Stimulated activated CD8-positive, alpha-beta memory T cell treated with anti-CD3 and anti-CD28 coated beads, Interleukin-12 subunit alpha, Interleukin-12 subunit beta, amount 100 ng/mL, for 1 hour (primary cell): Measurements from ENCODE around the gene ACOT7.
"Not testable (repeated sequence)": the region's sequence is repeated elsewhere in the genome, so short reads cannot be mapped to it uniquely, and the experiment has no call there.

ENCODE experiments used
- DNase-seq: peaks from one replicate; pipeline ENCODE4 v3.0.0-alpha.2; 2020; ENCODE audit warnings: low read depth

ACOT7 gene

GRCh38 chr1:6396998-6397397 is 3.4 kb upstream of the ACOT7 start:
- DNase-seq = no peak

GRCh38 chr1:6395781-6396244 is 2.2 kb upstream of the ACOT7 start:
- DNase-seq = not testable (repeated sequence)

GRCh38 chr1:6395130-6395529 is 1.6 kb upstream of the ACOT7 start:
- DNase-seq = not testable (repeated sequence)

- no peak for DNase-seq
Observed at GRCh38 chr1:6392809-6393399, 663 bp downstream of the ACOT7 start.

GRCh38 chr1:6391951-6392808 is 1.4 kb downstream of the ACOT7 start:
- no peak for DNase-seq

- DNase-seq = no peak
Observed at GRCh38 chr1:6389971-6390370, 3.6 kb downstream of the ACOT7 start.

- no peak for DNase-seq
Observed at GRCh38 chr1:6386371-6386949, 7.1 kb downstream of the ACOT7 start.

GRCh38 chr1:6385488-6386191 is 7.9 kb downstream of the ACOT7 start:
- DNase-seq = no peak

- DNase-seq = no peak
Observed at GRCh38 chr1:6384962-6385361, 8.6 kb downstream of the ACOT7 start.

- DNase-seq = no peak
Observed at GRCh38 chr1:6384135-6384534, 9.4 kb downstream of the ACOT7 start.

- DNase-seq = no peak
Observed at GRCh38 chr1:6380037-6380436, 13.5 kb downstream of the ACOT7 start.

- no peak for DNase-seq
Observed at GRCh38 chr1:6378096-6378746, 15.3 kb downstream of the ACOT7 start.

- no peak for DNase-seq
Observed at GRCh38 chr1:6373961-6374720, 19.4 kb downstream of the ACOT7 start.

- DNase-seq = not testable (repeated sequence)
Observed at GRCh38 chr1:6372236-6372635, 21.3 kb downstream of the ACOT7 start.

GRCh38 chr1:6370006-6370405 is 23.6 kb downstream of the ACOT7 start:
- no peak for DNase-seq

GRCh38 chr1:6367381-6368012 is 26.1 kb downstream of the ACOT7 start:
- DNase-seq = no peak

GRCh38 chr1:6365047-6365446 is 28.5 kb downstream of the ACOT7 start:
- DNase-seq = no peak

- DNase-seq = not testable (repeated sequence)
Observed at GRCh38 chr1:6363085-6363884, 30.3 kb downstream of the ACOT7 start.

GRCh38 chr1:6361124-6361775 is 32.3 kb downstream of the ACOT7 start:
- no peak for DNase-seq
